ENCODE data around the gene MAEA.

The MAEA gene

GRCh38 chr4:1289207-1290164 lies at the start of gene MAEA:
Gene MAEA, plus strand, starts transcription at chr4:1289891. Its CDS starts 23 bp downstream, at chr4:1289914.
- Histone ChIP-seq H3K4me1 (ENCODE audit: low read length) (peaks cover 22% of the 10 kb centered on the region), H3K27me3 (ENCODE audit: low read depth, low read length) (no peaks in the 10 kb centered on the region), H3K9ac (ENCODE audit: low read length) (peak within 1 kb of the TSS; percentile 86), H3K79me2 (ENCODE audit: low read length) (peaks cover 52% of the 10 kb centered on the region), H3K4me3 (ENCODE audit: low read length) (peak within 1 kb of the TSS; percentile 93), H2AFZ (ENCODE audit: low read depth, low read length) (0 out of 2 replicates have a peak within 1 kb of the TSS, but pooled peaks have one; percentile 55), H3K27ac (ENCODE audit: low read length) (peak within 1 kb of the TSS; percentile 33; the same call in 1 of the 2 replicates), H3K4me2 (ENCODE audit: low read length) (peak within 1 kb of the TSS; percentile 77), H3K9me3 (ENCODE audit: insufficient read depth, low read length) (0 out of 2 replicates have a peak, but pooled peaks cover 4% of the 10 kb centered on the region), H4K20me1 (ENCODE audit: insufficient read depth, low read length) (peaks cover 32% of the 10 kb centered on the region), H3K36me3 (replicated peaks; ENCODE audit: low read depth, low read length) (no peaks in the 10 kb centered on the region)
- TF ChIP-seq CTCF (IDR thresholded peaks at IDR 0.05; ENCODE audit: low read depth, low read length): no peak
- TF ChIP-seq EZH2phosphoT487 (IDR thresholded peaks at IDR 0.05; ENCODE audit: low read depth): no peak

GRCh38 chr4:1239950-1240307 lies 49.8 kb upstream of the MAEA start:
- Histone ChIP-seq H3K9me3 (ENCODE audit: insufficient read depth, low read length) (no peaks in the 10 kb centered on the region), H3K79me2 (ENCODE audit: low read length) (peaks cover 57% of the 10 kb centered on the region), H3K36me3 (replicated peaks; ENCODE audit: low read depth, low read length) (peaks cover 12% of the 10 kb centered on the region), H3K4me3 (ENCODE audit: low read length) (no peak overlapping the region), H3K27ac (ENCODE audit: low read length) (no peak overlapping the region), H3K9ac (ENCODE audit: low read length) (no peak overlapping the region), H3K27me3 (ENCODE audit: low read depth, low read length) (no peaks in the 10 kb centered on the region), H2AFZ (ENCODE audit: low read depth, low read length) (no peak overlapping the region), H3K4me1 (ENCODE audit: low read length) (no peaks in the 10 kb centered on the region), H4K20me1 (ENCODE audit: insufficient read depth, low read length) (peaks cover 59% of the 10 kb centered on the region), H3K4me2 (ENCODE audit: low read length) (no peak overlapping the region)
- no peak for TF ChIP-seq EZH2phosphoT487 (IDR thresholded peaks at IDR 0.05; ENCODE audit: low read depth)
- no peak for TF ChIP-seq CTCF (IDR thresholded peaks at IDR 0.05; ENCODE audit: low read depth, low read length)

GRCh38 chr4:1240721-1241465 lies 48.8 kb upstream of the MAEA start:
- Histone ChIP-seq H2AFZ (ENCODE audit: low read depth, low read length) (no peak overlapping the region), H3K79me2 (ENCODE audit: low read length) (peaks cover 67% of the 10 kb centered on the region), H3K9ac (ENCODE audit: low read length) (no peak overlapping the region), H3K9me3 (ENCODE audit: insufficient read depth, low read length) (no peaks in the 10 kb centered on the region), H3K4me2 (ENCODE audit: low read length) (no peak overlapping the region), H3K4me1 (ENCODE audit: low read length) (no peaks in the 10 kb centered on the region), H3K4me3 (ENCODE audit: low read length) (no peak overlapping the region), H4K20me1 (ENCODE audit: insufficient read depth, low read length) (peaks cover 69% of the 10 kb centered on the region), H3K27me3 (ENCODE audit: low read depth, low read length) (no peaks in the 10 kb centered on the region), H3K36me3 (replicated peaks; ENCODE audit: low read depth, low read length) (peaks cover 5% of the 10 kb centered on the region), H3K27ac (ENCODE audit: low read length) (no peak overlapping the region)
- TF ChIP-seq EZH2phosphoT487 (IDR thresholded peaks at IDR 0.05; ENCODE audit: low read depth) (no peak), CTCF (IDR thresholded peaks at IDR 0.05; ENCODE audit: low read depth, low read length) (no peak)

GRCh38 chr4:1241466-1241935 lies 48.2 kb upstream of the MAEA start:
- Histone ChIP-seq H3K79me2 (ENCODE audit: low read length) (peaks cover 73% of the 10 kb centered on the region), H3K4me3 (ENCODE audit: low read length) (no peak overlapping the region), H3K9ac (ENCODE audit: low read length) (no peak overlapping the region), H3K27me3 (ENCODE audit: low read depth, low read length) (no peaks in the 10 kb centered on the region), H3K4me1 (ENCODE audit: low read length) (peaks cover 4% of the 10 kb centered on the region), H4K20me1 (ENCODE audit: insufficient read depth, low read length) (peaks cover 75% of the 10 kb centered on the region), H3K9me3 (ENCODE audit: insufficient read depth, low read length) (no peaks in the 10 kb centered on the region), H2AFZ (ENCODE audit: low read depth, low read length) (no peak overlapping the region), H3K4me2 (ENCODE audit: low read length) (no peak overlapping the region), H3K36me3 (replicated peaks; ENCODE audit: low read depth, low read length) (peaks cover 3% of the 10 kb centered on the region), H3K27ac (ENCODE audit: low read length) (no peak overlapping the region)
- TF ChIP-seq EZH2phosphoT487 (IDR thresholded peaks at IDR 0.05; ENCODE audit: low read depth) (no peak), CTCF (IDR thresholded peaks at IDR 0.05; ENCODE audit: low read depth, low read length) (no peak)

All from OCI-LY3 (cell line).